Activated effector memory CD4-positive, alpha-beta T cell treated with anti-CD3 and anti-CD28 coated beads, Interleukin-2, amount 50 U/mL, for 16 hours (primary cell): Measurements from ENCODE around the gene CEND1.

Experiments
- DNase-seq: peaks from one replicate; pipeline ENCODE4 v3.0.0-alpha.2; 2020

CEND1 gene

DNA sequence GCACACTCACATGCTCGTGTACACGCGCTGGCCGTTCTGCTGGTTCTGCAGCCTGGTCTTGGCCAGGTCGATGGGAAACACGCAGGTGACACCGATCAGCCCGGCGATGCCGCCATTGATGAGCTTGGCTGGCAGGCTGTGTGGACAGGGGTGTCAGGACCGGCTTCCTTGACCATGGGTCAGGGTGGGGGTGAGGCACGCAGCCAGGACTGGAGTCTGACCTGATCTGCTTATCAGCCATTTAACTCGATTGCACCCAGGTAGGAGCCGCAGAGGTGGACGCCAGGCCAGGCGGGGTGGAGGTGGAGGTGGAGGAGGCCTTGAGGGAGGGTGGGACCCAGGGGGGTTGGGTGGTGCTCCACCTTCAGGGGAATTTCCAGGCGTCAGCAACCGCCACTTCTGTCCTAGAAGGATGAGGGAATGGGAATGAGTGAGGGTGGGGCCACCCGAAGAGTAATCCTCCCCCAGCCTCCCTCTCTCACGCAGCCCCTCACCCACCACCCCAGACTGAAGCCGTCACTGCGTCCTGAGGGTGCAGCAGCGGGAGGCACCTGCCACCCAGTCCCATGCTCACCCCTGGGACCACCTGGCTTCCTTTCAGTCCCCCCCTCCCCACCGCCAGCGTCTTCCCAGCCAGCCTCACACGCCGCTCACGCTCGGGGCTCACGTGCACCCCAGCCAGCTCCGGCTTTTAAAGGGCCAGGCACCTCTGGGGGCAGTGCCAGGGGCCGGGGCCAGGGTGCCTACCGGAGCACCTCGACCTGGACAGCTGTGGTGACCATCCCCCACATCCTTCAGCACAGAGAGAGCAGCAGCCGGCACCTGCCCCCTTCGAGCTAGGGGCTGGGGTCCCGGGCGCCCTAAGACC lies 5.1 kb upstream of the CEND1 start:
- DNase-seq, result no peak

- no peak for DNase-seq
Measured at GRCh38 chr11:794013-794765, 4.3 kb upstream of the CEND1 start.

GRCh38 chr11:793556-793955 lies 3.7 kb upstream of the CEND1 start:
- DNase-seq, result no peak

DNA sequence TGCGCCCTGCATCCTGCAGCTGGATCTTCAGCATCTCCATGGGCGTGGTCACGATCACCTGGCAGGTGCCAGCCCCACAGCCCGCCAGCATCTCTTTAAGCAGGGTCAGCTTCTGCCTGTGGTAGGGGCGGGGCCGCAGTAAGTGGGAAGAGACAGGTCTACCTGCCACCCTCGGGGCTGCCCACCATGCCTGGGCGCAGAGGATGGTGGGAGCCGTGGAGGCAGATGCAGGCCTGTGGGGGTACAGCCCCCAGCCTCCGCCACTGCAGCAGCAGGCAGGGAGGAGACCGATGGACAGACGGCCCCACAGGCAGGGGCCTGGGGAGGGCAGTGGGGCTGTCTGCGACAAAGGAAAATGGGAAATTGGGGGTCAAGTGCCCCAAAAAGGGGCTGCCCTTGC lies 3.0 kb upstream of the CEND1 start:
- DNase-seq, result no peak

DNA sequence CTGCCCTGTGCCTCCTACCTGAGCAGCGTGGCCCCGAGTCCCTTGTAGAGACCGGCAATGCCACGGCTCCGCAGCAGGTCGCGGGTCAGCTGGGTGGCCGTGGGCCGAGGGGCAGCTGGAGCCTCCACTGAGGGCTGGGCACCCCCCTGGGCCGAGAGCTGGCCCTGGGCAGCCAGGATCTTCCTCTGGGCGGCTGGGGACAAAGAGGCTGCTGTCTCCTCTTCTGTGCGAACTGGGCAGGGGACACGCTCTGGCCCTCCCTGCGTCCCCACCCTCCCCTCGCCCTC lies 2.6 kb upstream of the CEND1 start:
- DNase-seq, result no peak

GRCh38 chr11:791658-792534 lies 2.0 kb upstream of the CEND1 start:
- no peak for DNase-seq

GRCh38 chr11:790721-791564 lies 1.1 kb upstream of the CEND1 start:
- no peak for DNase-seq

GRCh38 chr11:788953-789940 lies 643 bp downstream of the CEND1 start:
- no peak for DNase-seq

- DNase-seq, result no peak
Measured at GRCh38 chr11:788009-788640, 1.8 kb downstream of the CEND1 start.

DNA sequence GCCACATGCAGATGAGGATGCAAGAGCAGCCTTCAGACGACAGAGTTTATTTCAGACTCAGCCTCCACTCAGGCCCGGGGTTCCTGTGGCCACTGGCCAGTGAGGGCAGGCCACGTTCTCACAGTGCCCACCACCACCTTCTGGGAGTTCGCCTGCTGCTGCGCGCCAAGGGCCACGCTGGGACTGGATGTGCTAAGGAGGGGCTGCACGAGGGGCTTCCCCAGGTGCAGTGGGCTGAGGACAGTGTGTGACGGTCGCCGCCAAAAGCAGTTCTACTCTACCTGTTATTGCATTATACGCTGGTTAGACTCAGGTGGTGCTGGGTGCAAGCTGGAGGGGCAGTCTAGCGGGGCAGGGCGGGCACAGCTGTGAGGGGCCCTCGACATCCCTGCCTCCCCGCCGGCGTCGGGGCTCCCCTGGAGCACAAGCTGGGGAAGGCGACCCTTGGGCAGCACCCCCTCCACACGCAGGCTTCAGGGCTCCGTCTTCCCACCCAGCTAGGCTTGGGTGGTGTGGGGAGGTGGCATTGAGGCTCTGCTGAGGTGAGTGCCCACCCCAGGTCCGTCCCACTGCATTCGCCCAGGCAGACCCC lies 2.7 kb downstream of the CEND1 start:
- no peak for DNase-seq

DNA sequence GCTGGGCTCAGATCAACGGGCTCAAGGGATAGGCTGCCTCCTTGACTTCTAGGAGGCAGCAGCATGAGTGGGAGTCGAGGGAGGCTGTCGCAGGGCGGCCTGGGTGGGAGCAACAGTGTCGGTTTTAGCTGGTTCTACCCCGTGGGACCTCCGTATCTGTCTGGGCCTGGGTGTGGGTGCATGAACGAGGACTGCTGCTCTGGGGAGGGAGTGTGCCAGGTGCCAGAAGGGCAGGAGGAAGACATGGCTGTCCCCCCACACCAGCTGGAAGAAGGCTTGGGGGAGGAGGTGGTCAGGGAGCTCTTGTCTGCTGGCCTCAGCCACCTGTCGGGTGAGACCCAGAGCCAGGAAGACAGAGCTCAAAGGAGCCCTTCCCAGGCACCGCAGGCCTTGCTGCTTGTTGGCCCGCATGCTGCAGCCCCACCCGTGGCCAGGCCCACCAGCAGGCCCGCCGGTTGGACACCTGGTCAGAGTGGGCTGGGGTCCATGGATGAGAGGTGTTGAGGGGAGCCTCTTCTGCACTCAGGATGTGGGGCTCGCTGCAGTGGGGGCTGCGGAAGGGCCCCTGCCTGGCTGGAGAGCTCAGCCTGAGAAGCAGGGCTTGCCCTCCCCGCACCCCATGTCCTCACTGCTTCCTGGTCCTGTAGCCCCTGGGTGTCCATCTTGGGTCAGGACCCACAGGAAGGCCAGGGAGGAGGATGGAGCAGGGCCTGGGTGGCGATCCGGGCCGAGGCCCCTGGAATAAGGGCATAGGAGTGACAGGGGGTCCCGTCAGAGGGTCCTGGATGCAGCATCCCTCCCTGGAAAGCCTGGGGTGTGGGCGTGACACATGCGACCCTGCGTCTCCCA lies 3.4 kb downstream of the CEND1 start:
- no peak for DNase-seq

DNA sequence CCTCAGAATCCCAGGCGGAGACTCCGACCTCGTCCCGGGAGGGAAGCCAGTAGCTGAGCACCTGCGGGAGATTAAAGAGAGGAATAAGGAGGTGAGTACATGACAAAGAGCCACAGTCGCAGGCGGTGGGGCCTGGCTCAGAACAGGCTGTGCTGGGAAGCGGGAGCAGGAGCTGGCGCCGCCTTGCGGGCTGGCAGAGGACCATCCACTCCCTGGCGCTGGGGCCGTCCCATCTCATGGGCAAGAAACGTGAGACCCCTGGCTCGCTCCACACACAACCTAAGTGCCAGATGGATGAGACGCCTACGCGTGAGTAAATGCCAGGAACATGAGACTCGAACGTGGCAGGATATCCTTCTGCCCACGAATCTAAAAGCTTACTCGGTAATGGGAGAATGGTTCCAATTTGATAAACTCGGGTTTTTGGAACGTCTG lies 6.3 kb downstream of the CEND1 start:
- no peak for DNase-seq

DNA sequence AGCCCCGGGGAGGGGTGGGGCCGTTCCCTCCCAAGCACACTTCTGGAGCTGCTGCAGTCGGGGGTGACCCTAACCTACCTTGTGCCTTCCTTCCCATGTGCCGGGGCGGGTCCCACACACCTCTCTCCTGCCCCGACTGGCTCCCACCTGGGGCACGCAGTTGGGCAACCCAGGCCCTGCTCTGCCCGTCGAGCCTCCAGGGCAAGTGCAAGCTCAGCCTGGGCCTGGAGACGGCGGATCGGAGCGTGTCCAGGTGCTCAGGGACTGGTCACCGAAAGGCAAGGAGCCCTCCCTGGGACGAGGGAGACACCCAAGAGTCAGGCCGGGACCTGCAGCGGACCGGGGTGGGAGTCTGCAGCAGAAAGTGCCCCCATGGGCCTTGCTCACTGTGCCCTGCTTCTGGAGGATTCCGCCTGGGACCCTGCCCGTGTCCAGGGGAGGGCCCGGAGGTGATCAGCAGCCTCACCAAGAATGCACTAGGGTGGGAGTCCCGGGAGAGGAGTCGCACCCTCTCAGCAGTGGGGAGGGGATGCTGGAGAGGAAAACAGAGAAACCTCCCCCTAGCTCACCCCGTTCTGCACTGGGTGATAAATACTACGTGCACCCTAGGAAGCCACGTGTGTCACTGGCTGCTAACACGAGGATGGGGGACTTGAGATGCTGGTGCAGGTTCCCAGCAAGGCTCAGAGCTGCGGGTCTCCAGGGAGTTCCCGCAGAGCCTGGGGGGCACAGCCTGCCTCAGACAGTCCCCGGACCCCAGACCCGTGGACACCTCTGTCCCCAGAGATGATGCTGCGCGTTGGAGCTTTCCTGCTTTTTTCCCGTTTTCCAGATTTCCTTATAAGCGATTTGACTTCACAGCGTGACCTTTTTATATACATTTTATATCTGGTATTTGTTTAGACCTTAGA lies 7.4 kb downstream of the CEND1 start:
- no peak for DNase-seq

DNA sequence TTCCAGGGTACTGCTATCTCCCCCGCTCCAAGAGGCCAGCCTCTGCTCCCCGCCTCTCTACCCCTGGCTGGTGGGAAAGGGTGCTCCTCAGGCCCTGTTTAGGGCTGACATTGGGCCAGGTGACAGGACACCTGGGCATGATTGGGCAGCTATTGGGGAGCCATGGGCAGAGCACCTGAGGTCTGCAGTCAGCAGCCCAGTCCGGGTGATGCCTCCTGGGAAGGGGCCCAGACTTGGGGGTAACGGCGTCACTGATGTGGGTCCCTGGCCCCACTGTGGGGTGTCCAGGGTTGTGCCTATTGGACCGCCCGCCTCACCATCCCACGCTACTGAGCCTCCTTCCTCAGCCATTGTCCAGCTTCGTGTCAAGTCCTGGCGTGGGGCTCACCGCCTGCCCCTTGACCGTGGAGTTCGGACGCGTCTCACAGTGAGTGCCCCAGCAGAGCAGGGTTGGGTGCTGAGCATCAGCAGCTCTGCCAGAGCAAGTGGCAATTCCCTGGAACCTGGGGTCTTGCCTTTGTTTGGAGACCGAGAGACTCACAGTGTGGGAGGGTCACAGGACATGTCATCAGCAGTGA lies 9.8 kb downstream of the CEND1 start:
- no peak for DNase-seq

DNA sequence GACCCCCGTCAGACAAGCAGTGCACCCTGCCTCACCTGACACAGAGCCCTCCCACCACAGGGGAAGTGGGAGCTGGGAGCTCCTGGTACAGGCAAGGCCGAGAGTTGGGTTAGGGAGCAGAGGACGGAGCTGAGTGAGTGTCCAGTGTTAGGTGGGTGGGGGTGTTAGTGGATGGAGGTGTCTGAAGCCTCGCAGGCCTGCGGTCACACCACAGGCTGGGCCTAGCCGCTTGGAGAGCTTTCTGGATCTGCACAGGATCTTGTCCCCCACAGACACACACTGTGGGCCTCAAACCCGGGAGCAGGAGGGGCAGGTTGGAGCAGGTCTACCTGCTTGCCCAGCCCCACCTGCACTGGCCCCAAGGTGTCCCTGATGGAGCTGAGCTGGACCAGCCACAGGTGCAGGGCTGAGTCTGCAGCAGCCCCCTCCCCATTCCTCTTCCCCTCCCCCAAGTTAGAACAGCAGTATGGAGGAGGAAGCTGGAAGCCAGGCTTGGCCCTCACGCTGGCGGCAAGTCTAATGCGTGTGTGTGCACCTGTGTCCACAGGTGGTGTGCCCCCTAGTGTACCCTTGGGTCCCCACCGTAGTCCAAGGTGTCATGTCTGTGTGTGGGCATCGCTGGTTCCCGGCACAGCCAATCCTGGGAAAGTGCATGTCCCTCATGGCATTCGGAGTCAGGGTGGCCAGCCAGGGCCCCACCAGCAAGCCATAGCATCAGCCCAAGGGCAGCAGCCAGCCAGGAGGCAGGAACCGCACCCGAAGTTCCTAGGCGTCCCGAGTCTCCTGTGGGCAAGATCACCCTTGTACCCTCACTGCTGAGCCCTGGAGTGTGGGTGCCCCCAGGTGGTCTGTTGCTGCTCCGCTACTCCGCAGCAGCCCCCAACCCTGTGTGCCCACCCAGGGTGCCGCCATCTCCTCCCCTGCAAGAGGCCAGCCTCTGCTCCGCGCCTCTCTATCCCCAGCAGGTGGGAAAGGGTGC lies 10.6 kb downstream of the CEND1 start:
- no peak for DNase-seq
